NCI-H2171 treated with DMSO at 0.1 percent for 48 hours (cell line): ENCODE measurements around the gene MYOCD.

Source experiments
- DNase-seq: peaks from one replicate; lab custom pipeline; 2025; lab: John Stamatoyannopoulos, UW

Gene MYOCD

GRCh38 chr17:12709063-12709462, 43.4 kb downstream of the MYOCD start:
- DNase-seq = no peak

- no peak for DNase-seq
Observed at GRCh38 chr17:12712415-12712814, 46.7 kb downstream of the MYOCD start.

- DNase-seq = no peak
Observed at GRCh38 chr17:12712941-12713340, 47.3 kb downstream of the MYOCD start.

GRCh38 chr17:12719948-12720347, 54.3 kb downstream of the MYOCD start:
- no peak for DNase-seq

DNA sequence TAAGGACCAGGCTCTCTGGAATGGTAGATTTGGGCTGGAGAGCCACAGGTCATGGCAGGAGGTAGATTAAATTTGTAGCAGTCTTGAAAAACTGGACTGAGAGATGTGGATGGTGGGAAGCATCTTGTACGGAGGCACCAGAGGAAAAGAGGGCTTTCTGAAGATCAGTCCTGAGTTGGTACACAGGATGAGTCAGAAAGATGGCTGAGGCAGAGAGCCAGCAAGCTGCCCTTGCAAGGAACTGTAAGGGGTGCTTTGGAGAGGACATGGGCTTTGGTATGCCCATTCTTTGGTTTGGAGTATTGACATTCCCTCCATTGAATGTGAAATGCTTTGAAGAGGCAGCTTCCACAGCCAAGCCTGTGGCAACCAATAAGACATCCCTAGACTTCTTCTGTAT, 55.9 kb downstream of the MYOCD start:
- DNase-seq = no peak

DNA sequence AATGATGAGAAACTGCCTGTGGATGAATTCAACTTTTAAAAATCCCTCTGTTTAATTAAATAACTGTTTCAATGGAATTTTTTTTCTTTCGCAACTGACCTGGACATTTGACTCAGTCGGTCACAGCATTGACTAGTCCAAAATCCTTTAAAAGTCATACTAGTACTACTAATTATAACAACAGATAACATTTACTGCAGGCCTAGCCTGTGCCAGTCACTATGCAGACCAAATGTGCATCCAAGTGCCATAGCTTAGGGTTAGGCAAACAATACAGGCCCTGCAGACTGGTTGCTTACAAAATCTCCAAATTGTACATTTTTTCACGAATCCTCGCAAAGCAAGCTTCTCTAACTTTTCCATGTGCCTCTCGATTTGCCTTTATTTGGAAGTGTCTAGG, 56.6 kb downstream of the MYOCD start:
- no peak for DNase-seq

GRCh38 chr17:12726131-12726530, 60.4 kb downstream of the MYOCD start:
- no peak for DNase-seq

- no peak for DNase-seq
Observed at GRCh38 chr17:12727076-12727760, 61.5 kb downstream of the MYOCD start.

DNA sequence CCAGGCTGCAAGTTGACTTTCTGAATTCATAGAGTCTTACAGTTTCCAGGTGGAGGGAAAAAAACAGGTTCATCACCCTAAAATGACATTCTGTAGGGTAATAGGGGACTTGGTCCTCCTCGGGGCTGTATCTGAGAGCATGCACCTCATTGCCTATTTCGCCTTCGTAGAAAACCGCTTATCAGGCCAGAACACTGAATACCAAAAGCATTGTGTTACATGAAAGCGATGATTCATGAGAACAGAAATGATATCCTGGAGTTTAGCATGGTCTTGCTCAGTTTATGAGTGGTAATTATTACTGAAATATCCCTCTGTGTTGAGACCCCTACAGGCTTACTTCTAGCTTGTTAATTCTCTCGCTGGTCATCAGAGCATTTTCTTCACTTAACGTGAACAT, 62.2 kb downstream of the MYOCD start:
- DNase-seq = no peak

GRCh38 chr17:12729086-12729485, 63.4 kb downstream of the MYOCD start:
- no peak for DNase-seq

DNA sequence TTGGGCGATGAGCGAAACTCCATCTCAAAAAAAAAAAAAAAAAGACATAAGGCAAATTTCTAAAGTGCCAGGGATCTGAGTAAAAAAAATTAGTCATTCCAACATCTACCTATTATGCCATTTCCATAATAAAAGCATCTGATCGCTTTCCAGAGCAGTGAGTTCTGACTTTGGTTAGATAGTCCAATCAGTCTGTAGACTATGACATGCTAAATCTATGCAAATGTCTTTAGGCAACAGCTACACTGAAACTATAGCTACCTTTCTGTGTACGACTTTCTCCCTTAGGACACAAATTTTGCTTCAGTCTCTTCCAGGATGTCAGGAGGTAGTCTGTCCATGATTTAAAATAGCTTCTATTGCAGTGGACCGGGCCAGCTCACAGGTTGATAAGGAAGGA, 64.7 kb downstream of the MYOCD start:
- no peak for DNase-seq

DNA sequence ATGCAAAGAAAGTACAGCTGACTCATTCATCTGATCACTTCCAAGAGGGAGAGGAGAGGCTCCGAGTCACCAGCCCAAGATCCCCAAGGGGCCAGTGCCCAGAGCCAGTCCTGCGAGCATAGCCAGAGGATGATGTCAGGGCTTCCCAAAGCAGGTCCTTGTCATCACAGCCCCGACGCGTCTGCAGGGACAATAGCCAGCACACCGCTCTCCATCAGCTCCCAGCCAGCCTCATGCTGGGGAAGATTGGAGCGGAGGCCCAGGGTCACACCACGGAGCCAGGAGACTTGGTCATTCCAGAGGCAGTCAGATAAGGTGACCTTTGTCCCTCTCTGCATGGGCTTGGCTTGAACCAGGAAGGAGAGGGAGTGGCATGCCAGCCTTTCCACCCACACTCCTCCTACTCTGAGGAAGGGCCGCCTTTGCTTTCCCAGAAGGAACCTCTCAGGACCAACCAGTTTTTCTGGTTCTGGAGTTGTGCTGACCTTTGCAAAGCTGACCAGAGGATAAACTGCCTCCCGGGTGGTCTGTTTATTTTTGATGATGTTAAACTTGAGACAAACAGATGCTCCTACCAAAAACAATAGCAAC, 65.3 kb downstream of the MYOCD start:
- DNase-seq = no peak

- DNase-seq = no peak
Observed at GRCh38 chr17:12731839-12732238, 66.1 kb downstream of the MYOCD start.

DNA sequence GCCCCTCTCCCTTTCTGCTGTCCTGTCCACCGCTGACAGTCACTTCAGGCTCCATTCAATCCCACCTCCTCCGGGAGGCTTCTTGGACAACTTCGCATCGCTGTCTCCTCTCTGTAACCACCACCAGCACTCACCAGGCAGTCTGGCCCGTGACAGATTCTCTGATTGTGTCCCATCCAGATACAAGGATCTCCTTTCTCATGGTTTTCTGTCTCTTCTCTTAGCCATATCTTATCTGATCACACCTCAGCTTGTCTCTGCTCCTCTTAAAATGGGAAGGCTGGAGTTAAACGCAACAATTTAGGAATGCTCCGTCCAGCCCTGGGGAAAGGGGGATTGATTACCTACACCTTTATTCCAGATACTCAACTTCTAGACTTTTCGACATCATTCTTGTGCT, 66.7 kb downstream of the MYOCD start:
- no peak for DNase-seq

DNA sequence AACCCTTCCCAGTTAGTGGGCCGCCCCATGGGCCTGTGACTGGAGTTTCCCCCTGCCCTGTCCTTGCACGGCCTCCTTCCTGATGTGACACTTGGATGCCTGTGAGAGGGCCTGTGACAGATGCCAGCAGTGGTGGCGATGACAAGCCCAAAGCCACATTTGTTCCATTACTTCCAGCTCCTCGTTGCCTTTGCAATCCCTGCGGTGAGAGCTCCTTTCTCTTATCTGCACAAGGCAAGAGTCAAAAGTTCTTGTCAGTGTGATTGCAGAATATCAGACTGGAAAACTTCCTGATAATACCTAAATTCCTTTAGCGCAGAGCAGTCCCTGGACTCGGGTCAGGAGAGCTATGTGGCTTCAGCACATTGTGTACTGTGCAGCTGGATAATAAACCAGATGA, 69.2 kb downstream of the MYOCD start:
- DNase-seq = no peak

DNA sequence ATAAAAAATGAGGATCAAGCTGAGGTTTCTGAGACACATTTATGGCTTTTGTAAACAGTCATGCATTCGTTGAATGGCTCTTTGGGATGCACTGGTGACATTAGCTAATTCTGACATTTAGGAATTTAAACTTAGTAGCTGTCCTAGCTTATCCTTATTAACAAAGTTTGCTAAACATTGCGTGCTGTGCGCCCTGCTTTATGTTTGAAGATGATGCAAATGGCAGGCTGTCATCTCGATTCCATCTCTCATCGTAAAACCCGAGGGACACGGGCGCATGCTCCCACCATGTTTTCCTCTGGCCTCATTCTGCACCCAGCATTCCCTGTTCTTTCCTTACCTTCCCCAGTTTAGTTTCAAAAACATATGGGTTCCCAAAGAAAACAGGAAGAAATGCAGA, 69.8 kb downstream of the MYOCD start:
- no peak for DNase-seq

DNA sequence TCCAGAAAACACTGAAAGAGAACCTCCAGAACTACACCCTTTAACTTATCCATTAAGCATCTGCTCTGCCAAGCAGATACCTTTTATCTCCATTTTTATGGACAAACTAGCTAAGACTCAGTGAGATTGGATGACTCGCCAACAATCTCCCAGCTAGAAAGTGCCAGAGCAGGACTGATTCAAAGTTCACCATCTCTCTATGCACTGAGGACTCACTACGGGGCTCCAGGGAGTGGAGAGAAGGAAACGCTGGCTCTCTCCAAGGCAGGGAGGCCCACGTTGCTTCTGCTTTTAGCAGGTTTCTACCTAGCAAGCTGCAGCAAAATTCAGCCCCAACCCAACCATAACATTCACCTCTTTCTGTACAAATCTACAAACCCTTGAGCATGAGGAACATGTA, 70.8 kb downstream of the MYOCD start:
- DNase-seq = no peak

DNA sequence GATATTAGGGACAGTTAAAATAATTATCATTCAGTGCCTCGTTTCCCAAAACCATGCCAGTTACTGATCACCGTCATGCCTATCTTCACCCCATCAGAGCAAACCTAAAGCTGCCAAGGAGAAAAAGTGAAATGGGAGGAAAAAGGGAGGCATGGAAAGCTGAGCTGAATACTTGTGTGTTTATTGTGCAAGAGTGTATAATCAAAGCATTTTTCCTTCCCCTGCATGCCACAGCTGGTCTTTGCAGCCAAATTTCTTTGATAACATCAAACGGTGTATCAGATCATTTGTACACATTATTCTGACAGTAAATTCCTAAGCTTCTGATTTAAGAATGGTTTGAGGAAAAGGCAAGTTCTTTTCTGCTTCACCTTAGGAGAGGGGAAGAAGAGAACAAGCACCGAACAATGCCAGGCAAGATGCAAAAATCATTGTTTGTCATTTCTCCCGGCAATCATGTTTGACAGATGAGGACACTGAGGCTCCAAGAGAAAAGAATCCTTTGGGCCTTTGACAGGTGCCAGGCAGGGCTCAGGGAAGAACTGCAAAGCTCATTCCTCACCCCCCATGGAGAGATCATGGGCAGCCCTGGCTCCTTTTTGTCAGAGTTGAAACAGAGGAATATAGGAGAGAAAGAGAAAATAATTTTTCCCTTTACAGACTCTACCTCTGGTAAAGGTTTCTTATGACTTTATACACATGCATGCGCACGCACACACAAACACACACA, 72.2 kb downstream of the MYOCD start:
- DNase-seq = no peak

- DNase-seq = no peak
Observed at GRCh38 chr17:12738624-12739023, 72.9 kb downstream of the MYOCD start.

DNA sequence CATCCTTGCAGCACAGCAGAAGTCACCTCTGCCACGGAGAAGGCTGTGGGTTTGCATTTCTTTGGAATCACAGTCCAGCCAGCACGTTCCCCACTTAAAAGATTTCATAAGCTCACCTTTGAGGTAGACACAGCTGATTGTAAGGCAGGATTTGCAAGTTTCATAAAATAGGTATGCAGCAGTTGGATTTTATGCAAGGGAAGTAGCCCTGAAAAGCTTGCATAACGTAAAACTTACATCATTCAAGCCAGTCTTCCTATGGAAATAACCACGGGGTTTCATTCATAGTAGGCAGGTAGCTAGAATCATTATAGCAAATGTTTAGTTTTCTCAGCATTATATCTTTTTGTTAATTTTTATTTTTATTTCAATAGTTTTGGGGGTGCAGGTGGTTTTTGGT, 73.8 kb downstream of the MYOCD start:
- DNase-seq = no peak

DNA sequence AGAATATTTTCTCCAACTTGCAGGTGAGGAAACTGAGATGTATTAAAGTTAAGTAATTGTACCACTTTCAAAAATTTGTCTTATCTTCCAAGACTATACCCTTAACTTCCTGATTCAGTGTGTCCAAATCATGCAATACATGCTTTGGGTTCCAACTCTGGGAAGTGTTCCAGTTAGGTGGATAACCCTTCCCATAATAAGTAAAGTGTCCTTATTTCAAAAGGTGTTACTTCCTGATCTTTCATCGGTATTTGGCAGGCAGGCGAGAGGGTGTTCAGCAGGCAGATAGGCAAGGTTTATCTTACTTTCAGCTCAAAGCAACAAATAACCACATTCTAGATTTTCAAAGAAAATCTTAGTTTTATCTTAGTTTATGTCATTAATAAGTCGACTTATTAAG, 77.4 kb downstream of the MYOCD start:
- DNase-seq = no peak

- DNase-seq = no peak
Observed at GRCh38 chr17:12744298-12744697, 78.6 kb downstream of the MYOCD start.

DNA sequence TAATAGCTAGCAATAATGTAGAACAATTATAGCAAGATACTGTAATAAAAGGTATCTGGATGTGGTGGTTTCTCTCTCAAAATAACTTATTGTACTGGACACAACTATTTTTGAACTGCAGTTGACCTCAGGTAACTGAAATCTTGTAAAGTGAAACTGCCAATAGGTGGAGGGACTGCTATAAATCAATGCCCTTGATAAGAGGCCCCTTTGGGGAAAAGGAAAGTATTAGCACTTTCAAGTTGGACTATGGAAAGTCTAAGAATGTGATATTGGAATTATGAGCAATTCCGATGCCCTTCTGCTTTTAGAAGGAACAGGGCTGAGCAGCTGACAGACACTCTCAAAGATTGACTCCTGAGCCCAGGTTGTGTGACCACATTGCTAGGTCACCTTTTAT, 79.1 kb downstream of the MYOCD start:
- DNase-seq = no peak

DNA sequence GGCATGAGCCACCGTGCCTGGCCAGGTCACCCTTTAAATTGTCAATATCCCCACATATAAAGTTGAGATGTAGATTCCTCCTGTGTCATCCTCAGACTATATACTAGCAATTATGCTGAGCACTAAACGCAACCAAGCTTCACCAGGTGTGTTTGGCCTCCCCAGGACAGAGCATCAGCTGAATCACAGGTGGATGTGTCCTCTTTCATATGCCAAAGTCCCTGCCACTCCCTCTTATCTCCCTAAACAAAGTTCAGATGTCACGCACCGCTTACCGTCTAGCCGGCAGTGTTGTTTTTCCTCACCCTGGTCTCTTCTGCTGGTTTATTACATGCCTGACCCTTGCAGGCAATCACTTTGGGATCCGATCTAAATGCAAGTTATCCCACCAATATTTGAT, 79.8 kb downstream of the MYOCD start:
- DNase-seq = no peak
